ENCODE measurements around the gene PIGQ.

PIGQ gene

GRCh38 chr16:606656-607307, 37.0 kb downstream of the PIGQ start:
- DNase-seq (ENCODE audit: low read depth): no peak

- no peak for DNase-seq (ENCODE audit: low read depth)
Observed at GRCh38 chr16:608019-608418, 38.3 kb downstream of the PIGQ start.

GRCh38 chr16:609316-609715, 39.5 kb downstream of the PIGQ start:
- DNase-seq (ENCODE audit: low read depth): no peak

- DNase-seq (ENCODE audit: low read depth): no peak
Observed at GRCh38 chr16:609984-610383, 40.2 kb downstream of the PIGQ start.

GRCh38 chr16:610513-611381, 41.0 kb downstream of the PIGQ start:
- peak; percentile 29 for DNase-seq (ENCODE audit: low read depth)

GRCh38 chr16:615122-615521, 45.4 kb downstream of the PIGQ start:
- no peak for DNase-seq (ENCODE audit: low read depth)

- DNase-seq (ENCODE audit: low read depth): no peak
Observed at GRCh38 chr16:616733-617586, 47.2 kb downstream of the PIGQ start.

GRCh38 chr16:617855-618254, 48.1 kb downstream of the PIGQ start:
- no peak for DNase-seq (ENCODE audit: low read depth)

- no peak for DNase-seq (ENCODE audit: low read depth)
Observed at GRCh38 chr16:619476-620100, 49.8 kb downstream of the PIGQ start.

- no peak for DNase-seq (ENCODE audit: low read depth)
Observed at GRCh38 chr16:620700-621525, 51.1 kb downstream of the PIGQ start.

- no peak for DNase-seq (ENCODE audit: low read depth)
Observed at GRCh38 chr16:621526-622105, 51.8 kb downstream of the PIGQ start.

- DNase-seq (ENCODE audit: low read depth): no peak
Observed at GRCh38 chr16:622920-623280, 53.1 kb downstream of the PIGQ start.

GRCh38 chr16:624526-625070, 54.8 kb downstream of the PIGQ start:
- no peak for DNase-seq (ENCODE audit: low read depth)

- no peak for DNase-seq (ENCODE audit: low read depth)
Observed at GRCh38 chr16:625117-625976, 55.6 kb downstream of the PIGQ start.

GRCh38 chr16:625977-626765, 56.4 kb downstream of the PIGQ start:
- no peak for DNase-seq (ENCODE audit: low read depth)

GRCh38 chr16:626787-627453, 57.2 kb downstream of the PIGQ start:
- DNase-seq (ENCODE audit: low read depth): no peak

GRCh38 chr16:627454-628239, 57.9 kb downstream of the PIGQ start:
- no peak for DNase-seq (ENCODE audit: low read depth)
